HG03520 (cell line): Measurements from ENCODE around the gene CRYGB.
"Not testable (repeated sequence)": the region's sequence is repeated elsewhere in the genome, so short reads cannot be mapped to it uniquely, and the experiment has no call there.

ENCODE experiments used
- ATAC-seq: cut with Tn5 transposase; IDR thresholded peaks from one replicate; pipeline ENCODE4 v1.9.1; 2021; ENCODE audit warnings: mild to moderate bottlenecking, moderate library complexity; ENCODE audit not compliant: unreplicated experiment

The CRYGB gene

GRCh38 chr2:208118918-208119317 lies 27.0 kb downstream of the CRYGB start:
- no peak for ATAC-seq

- ATAC-seq = not testable (repeated sequence)
These were observed 28.6 kb downstream of the CRYGB start for GRCh38 chr2:208117390-208117789.

GRCh38 chr2:208112969-208113368 lies 33.0 kb downstream of the CRYGB start:
- no peak for ATAC-seq

- not testable (repeated sequence) for ATAC-seq
These were observed 33.6 kb downstream of the CRYGB start for GRCh38 chr2:208112273-208112745.

- ATAC-seq = no peak
These were observed 42.3 kb downstream of the CRYGB start for GRCh38 chr2:208103616-208104015.

GRCh38 chr2:208101716-208102631 lies 44.0 kb downstream of the CRYGB start:
- ATAC-seq = no peak

- ATAC-seq = no peak
These were observed 46.1 kb downstream of the CRYGB start for GRCh38 chr2:208099682-208100470.

- ATAC-seq = not testable (repeated sequence)
These were observed 47.3 kb downstream of the CRYGB start for GRCh38 chr2:208098701-208099100.

GRCh38 chr2:208098267-208098666 lies 47.7 kb downstream of the CRYGB start:
- ATAC-seq = no peak

- ATAC-seq = no peak
These were observed 48.2 kb downstream of the CRYGB start for GRCh38 chr2:208097801-208098200.

- no peak for ATAC-seq
These were observed 48.6 kb downstream of the CRYGB start for GRCh38 chr2:208097313-208097712.

GRCh38 chr2:208096080-208096479 lies 49.9 kb downstream of the CRYGB start:
- no peak for ATAC-seq

GRCh38 chr2:208093128-208093527 lies 52.8 kb downstream of the CRYGB start:
- no peak for ATAC-seq
